ENCODE data around the gene PKD2L2.

Gene PKD2L2

DNA sequence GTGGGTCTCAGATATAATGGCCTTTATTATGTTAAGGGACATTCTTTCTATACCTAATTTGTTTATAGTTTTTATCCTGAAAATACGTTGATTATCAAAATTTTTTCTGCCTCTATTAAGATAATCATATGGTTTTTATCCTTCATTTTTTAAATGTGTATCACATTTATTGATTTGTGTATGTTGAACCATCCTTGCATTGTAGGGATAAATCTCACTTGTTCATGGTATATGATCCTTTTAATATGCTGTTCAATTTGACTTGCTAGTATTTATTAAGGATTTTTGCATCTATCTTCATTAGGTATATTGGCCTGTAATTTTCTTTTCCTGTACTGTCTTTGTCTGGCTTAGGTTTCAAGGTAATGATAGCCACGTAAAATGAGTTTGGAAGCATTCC is 25.5 kb downstream of the PKD2L2 start:
- FAIRE-seq, result no peak
- no peak for DNase-seq (ENCODE audit: insufficient read length, low spot score)
- TF ChIP-seq, protein P1, sequence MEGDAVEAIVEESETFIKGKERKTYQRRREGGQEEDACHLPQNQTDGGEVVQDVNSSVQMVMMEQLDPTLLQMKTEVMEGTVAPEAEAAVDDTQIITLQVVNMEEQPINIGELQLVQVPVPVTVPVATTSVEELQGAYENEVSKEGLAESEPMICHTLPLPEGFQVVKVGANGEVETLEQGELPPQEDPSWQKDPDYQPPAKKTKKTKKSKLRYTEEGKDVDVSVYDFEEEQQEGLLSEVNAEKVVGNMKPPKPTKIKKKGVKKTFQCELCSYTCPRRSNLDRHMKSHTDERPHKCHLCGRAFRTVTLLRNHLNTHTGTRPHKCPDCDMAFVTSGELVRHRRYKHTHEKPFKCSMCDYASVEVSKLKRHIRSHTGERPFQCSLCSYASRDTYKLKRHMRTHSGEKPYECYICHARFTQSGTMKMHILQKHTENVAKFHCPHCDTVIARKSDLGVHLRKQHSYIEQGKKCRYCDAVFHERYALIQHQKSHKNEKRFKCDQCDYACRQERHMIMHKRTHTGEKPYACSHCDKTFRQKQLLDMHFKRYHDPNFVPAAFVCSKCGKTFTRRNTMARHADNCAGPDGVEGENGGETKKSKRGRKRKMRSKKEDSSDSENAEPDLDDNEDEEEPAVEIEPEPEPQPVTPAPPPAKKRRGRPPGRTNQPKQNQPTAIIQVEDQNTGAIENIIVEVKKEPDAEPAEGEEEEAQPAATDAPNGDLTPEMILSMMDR (IDR thresholded peaks at IDR 0.05; ENCODE audit: insufficient read depth, missing control alignments), result no peak

DNA sequence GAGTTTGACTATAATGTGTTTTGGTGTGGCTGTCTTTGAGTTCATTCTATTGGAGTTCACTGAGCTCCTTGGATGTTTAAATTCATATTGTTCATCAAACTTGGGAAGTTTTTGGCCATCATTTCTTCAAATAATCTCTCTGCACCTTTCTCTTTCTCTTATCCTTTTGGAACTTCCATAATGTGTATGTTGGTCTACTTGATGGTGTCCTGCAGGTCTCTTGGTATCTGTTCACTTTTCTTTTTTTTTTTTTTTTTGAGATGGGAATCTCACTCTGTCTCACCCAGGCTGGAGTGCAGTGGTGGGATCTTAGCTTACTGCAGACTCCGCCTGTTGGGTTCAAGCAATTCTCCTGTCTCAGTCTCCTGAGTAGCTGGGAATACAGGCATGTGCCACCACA is 27.7 kb downstream of the PKD2L2 start:
- no peak for FAIRE-seq
- no peak for DNase-seq (ENCODE audit: insufficient read length, low spot score)
- TF ChIP-seq, protein P1 (IDR thresholded peaks at IDR 0.05; ENCODE audit: insufficient read depth, missing control alignments), result no peak

DNA sequence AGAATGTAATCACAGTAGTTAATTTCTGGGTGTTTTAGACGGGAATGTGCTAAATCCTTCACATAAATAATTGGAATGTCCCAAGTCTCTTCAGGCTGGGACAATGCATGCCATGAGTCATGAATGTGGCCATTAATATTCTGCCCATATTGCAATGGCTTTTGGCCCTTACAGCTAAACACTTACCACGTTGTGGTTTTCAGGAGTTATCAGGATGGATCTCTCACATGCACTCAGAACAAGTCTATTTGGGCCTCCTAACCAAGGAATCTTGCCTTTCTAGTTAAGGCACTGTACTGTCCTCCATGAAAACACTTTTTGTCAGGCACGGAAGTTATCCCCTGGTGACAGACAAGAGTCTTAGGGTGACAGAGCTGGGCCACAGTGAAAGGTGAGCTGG is 32.7 kb downstream of the PKD2L2 start:
- FAIRE-seq (no peak), DNase-seq (ENCODE audit: insufficient read length, low spot score) (no peak)
- TF ChIP-seq, protein P1 (IDR thresholded peaks at IDR 0.05; ENCODE audit: insufficient read depth, missing control alignments), result no peak

DNA sequence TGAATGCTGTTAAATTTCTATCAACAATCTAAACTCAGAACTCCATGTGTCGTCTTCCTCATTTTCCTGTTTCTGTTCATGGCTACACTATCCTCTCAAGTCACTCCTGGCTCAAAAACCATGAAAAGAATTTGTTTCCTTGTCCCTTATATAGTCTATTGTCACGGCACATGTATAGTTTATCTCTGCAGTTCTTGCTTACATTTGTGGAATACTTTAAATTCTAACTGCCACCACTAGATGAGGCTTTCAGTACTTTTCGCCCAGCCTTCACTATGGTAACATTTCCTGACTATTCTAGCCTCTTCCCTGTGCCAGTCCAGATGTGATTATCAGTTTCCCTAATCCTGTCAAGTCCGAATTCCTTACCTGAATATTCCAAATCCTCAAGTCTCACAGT is 34.6 kb downstream of the PKD2L2 start:
- no peak for FAIRE-seq
- DNase-seq (ENCODE audit: insufficient read length, low spot score), result no peak
- TF ChIP-seq, protein P1 (IDR thresholded peaks at IDR 0.05; ENCODE audit: insufficient read depth, missing control alignments), result peak; percentile 2

DNA sequence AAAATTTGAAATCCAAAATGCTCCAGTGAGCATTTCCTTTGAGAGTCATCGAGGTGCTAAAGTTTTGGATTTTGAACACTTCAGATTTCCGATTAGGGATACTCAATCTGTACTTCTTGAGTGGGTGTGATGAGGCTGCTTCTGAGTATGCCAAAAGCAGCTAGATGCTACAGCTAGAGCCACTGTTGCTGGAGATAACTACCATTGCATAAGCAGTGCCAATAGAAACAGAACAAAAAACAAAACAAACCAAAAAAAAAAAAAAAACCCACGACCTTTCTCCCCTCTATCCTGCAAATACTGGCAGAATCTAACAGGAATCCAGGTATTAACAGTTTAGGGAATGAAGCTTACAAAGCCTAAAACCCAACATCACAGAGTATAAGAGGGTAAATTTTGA is 43.5 kb downstream of the PKD2L2 start:
- FAIRE-seq (no peak), DNase-seq (ENCODE audit: insufficient read length, low spot score) (no peak)
- TF ChIP-seq, protein P1 (IDR thresholded peaks at IDR 0.05; ENCODE audit: insufficient read depth, missing control alignments), result no peak

DNA sequence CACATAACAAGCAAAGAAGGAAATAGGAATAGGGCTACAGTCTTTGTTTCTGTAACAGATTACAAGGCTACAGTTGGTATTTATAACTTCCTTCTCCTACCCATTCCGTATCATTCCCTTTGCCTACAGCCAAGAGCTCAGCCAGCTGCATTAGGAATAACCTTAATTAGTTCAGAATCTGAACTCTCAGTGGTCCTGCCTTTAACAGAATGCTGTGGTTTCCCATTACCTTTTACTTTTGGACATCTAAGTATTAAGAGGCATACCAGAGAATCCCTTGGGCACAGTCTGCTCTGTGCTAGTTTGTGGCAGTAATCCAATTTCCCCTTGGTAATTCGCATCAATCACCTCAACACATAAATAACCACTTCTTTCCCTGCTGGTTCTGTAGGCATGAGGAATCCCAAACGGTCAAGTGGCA is 44.2 kb downstream of the PKD2L2 start:
- FAIRE-seq (no peak), DNase-seq (ENCODE audit: insufficient read length, low spot score) (no peak)
- TF ChIP-seq, protein P1 (IDR thresholded peaks at IDR 0.05; ENCODE audit: insufficient read depth, missing control alignments), result no peak

DNA sequence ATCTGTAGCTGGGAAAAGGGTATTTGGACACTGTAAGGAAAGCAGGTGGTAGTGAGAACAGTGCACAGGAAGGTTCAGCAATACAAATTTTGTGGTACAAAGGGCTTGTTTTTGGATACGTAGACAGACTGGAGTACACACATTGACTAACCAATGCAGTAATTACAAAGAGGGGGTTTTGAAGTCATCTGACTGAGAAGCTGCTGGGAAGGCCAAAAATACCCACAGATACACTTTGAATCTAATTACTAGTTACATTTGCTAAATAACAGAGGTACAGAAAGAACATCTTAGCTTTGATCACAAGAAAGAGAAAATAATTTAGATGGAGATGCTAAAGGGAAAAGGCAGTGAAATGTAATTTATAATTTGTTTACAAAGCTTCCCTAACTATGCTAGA is 45.9 kb downstream of the PKD2L2 start:
- DNase-seq (ENCODE audit: insufficient read length, low spot score) (no peak), FAIRE-seq (no peak)
- TF ChIP-seq, protein P1 (IDR thresholded peaks at IDR 0.05; ENCODE audit: insufficient read depth, missing control alignments), result no peak

All from D721Med (cell line).